GM12875 (cell line): ENCODE measurements around the gene MRAS.

Source experiments
- H3K4me3 ChIP-seq: one replicate; pipeline ENCODE4 v1.5.1; 2011; ENCODE audit warnings: low read depth, low read length, control low read depth
- TF ChIP-seq, protein P1 (sequence below): IDR thresholded peaks from 2 replicates; pipeline ENCODE4 v1.5.1; 2011; ENCODE audit warnings: low read depth, mild to moderate bottlenecking, control low read depth, inconsistent platforms, low read length, moderate library complexity, borderline replicate concordance; ENCODE audit not compliant: insufficient read depth

Gene MRAS

DNA sequence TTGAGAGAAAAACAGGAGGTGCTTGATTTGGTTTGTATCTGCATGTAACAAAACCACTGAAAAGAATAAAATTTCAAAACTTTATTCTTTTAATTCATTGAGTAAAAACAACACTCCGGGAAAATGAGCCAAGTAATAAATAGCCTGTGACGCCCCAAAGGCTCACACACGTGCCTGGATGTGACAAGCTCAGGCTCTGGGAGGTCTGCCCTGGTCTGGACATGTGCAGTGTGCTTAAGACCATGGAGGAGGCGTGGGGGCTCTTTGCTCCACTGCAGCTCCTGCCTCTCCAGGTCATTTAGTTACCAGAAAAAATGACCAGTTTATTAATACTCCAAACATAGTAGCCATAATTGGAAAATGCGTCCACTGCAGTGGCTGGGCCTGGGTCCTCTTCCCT lies 10.1 kb upstream of the MRAS start:
- TF ChIP-seq, protein P1, sequence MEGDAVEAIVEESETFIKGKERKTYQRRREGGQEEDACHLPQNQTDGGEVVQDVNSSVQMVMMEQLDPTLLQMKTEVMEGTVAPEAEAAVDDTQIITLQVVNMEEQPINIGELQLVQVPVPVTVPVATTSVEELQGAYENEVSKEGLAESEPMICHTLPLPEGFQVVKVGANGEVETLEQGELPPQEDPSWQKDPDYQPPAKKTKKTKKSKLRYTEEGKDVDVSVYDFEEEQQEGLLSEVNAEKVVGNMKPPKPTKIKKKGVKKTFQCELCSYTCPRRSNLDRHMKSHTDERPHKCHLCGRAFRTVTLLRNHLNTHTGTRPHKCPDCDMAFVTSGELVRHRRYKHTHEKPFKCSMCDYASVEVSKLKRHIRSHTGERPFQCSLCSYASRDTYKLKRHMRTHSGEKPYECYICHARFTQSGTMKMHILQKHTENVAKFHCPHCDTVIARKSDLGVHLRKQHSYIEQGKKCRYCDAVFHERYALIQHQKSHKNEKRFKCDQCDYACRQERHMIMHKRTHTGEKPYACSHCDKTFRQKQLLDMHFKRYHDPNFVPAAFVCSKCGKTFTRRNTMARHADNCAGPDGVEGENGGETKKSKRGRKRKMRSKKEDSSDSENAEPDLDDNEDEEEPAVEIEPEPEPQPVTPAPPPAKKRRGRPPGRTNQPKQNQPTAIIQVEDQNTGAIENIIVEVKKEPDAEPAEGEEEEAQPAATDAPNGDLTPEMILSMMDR, result no peak
- H3K4me3 ChIP-seq, result no peak overlapping the region

DNA sequence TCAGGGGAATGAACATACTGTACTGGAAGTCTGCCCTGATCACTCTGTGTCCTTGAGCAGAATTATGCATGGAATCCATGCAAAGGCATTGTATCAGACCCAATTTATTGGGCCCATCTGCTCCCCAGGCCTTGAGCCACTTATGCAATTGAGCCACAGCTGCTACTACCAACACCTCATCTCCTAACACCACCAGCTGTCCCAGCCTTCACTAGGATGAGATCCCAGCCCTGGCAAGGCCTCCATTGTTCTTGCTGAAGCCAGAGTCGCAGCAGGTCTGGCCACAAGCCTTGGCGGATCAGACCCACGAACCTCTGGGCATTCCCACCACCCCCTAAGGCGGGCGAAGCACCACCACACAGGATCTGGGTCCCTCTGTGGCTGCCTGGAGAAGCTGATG lies 9.6 kb upstream of the MRAS start:
- no peak overlapping the region for H3K4me3 ChIP-seq
- TF ChIP-seq, protein P1, result no peak

DNA sequence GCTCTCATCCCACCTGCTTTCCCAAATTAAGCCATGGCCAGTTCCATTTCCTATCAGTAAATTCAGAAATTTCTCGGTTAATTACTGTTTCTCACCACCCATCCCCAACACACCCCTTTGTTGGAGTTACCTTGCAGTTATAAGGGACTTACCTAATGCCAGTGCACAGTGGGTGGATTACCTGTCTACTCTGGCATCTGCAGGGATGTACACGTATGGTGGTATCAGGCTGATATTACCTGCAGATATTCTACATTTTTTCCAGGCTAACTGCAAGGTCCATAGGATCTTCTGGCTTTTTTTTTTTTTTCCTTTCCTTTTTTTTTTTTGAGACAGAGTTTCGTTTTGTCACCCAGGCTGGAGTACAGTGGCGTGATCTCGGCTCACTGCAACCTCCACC lies 7.9 kb upstream of the MRAS start:
- no peak overlapping the region for H3K4me3 ChIP-seq
- TF ChIP-seq, protein P1, result no peak

DNA sequence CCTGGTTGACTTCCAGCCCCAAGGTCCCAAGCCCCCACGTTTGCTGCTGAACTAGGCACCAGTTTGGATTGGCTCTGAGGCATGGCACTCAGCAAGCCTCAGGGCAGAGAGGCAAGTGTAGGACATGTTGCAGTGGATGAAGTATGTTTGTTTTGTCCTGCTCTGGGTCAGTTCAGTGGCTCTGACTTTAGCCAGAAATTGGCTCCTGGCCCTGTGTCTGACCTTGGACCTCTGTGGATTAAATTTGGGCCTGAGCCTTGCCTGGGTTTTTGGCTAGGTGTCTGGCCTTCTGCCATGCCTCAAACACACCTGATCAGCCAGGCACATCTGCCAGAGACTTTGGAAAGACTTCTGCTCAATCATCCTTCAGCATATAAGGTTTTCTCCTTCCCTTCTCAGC lies 3.6 kb upstream of the MRAS start:
- no peak overlapping the region for H3K4me3 ChIP-seq
- TF ChIP-seq, protein P1, result no peak

DNA sequence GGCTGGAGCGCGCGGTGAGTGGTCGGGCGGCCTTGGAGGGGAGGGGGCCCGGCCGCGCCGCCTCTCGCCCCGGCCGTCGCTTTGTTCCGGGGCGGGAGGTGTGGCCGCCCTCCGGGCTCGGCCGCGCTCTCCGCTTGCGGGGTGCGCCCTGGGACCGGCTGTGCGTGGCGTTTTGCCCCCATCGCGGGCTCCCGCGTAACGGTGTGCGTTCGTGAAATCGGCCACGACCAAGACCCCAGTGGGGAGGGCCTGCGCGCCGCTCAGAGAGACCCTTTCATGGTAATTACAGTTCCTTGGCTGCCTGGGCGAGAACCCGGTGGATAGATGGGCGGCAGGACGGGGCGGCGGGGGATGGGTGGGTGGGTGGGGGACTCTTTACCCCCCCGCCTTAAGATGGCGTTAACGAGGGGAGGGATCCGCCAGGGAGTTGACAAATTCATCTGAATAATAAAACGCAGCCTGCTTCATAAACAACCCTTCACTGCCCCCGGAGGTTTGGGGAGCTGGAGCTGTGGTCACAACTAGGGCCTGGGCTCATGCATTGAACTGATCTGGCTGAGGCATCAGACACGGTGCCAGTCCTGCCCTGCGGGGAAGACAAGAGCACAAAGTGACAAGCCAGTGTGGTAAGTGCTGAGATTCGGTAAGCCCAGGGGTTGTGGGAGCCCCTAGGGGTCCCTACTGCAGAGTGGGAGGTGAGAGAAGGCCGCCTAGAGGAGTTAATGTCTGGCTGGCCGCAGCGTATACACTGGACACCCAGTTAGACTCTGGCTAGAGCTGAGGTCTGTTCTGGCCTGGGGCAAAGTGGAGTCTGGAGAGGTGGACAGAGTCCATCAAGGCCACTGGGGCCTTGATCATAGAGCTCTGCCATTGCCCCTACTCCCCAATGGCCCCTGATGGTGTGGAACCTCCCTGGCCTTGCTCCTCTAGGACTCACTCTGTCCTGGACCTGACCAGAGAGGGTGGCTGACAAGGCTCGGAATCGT lies 668 bp downstream of the MRAS start:
- H3K4me3 ChIP-seq, result no peak overlapping the region
- TF ChIP-seq, protein P1, result no peak

DNA sequence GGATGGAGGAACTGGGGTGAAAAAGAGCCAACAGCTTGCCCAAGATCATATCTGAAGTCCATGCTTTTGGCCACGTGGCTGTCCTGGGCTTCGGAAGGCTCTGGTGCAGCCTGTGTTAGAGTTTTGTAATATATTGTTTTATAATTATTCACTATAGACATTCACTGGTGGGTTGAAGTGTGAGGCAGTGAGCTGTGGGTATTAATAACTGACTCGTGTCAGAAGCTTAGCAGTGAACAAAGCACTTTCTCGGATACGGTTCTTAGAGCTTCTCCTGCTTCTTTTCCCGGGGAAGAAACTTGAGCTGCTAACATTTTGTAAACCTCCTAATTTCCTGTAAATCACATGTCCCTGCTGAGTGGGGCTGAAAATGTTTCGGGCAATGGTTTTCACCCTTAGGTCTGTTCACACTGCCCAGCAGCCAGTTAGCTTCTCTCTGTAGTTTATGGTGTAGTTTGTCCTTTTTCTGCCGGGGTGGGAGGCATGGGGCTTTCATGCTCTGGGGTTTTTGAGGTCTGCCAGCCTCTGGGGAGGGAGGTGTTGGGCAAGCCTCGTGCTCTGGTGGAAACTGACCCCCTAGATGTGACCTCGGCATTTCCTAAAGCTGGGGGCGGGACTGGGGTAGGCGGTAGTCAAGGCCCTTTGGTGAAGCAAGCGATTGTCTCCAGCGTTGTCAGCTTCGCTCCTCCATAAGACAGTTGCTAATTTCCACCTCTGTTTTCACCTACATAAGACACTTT lies 1.7 kb downstream of the MRAS start:
- H3K4me3 ChIP-seq, result no peak overlapping the region
- TF ChIP-seq, protein P1, result no peak
